B cell (primary cell): Measurements from ENCODE around the gene ADGRD2. TPM values are rescaled to one million over a fixed set of nuclear protein-coding genes. Genes with fewer than 3 reads are reported as not detected.

ENCODE experiments used
- ATAC-seq: fragments of 200-7000 bp; cut with Tn5 transposase; one replicate; pipeline ENCODE4 v1.10.0; 2021; ENCODE audit warnings: low read depth, mild to moderate bottlenecking, moderate number of reproducible peaks, moderate library complexity
- CTCF ChIA-PET: fragments of 350-600 bp; sonication (Branson Sonifier 250); formaldehyde crosslinking; loops from one replicate; lab custom pipeline; 2021; ENCODE audit warnings: antibody characterized with exemption, inconsistent platforms; lab: Charles Lee
- POLR2A ChIA-PET: fragments of 350-600 bp; sonication (Branson Sonifier 250); formaldehyde crosslinking; loops from one replicate; lab custom pipeline; 2021; ENCODE audit warnings: antibody characterized with exemption; lab: Charles Lee
- DNase-seq: peaks from one replicate; pipeline ENCODE4 v3.0.0; 2013
- H2AFZ ChIP-seq: 2 replicates; pipeline ENCODE4 v1.6.1; 2012; ENCODE audit warnings: mild to moderate bottlenecking, low read depth, low read length; ENCODE audit not compliant: insufficient read depth, poor library complexity, severe bottlenecking
- H3K27ac ChIP-seq, 2 donors: 1 replicate in 1 of 2; 2 replicates in 1 of 2; pipeline ENCODE4 v1.5.1; 2012 to 2013; ENCODE audit warnings: low read length in 2 of 2, mild to moderate bottlenecking in 2 of 2, moderate library complexity in 1 of 2
- H3K27me3 ChIP-seq, 4 experiments: fragments of 200-600 bp in 1 of 4; sonication (generic) in 1 of 4; replicated peaks in 1 of 4; 1 replicate in 2 of 4; 2 replicates in 2 of 4; pipeline versions ENCODE4 v1.6.1 to v1.7.0; 2013 to 2016; ENCODE audit warnings: low read length in 3 of 4, mild to moderate bottlenecking in 2 of 4, mixed read lengths in 1 of 4, moderate library complexity in 1 of 4; ENCODE audit not compliant: insufficient read depth in 4 of 4, control insufficient read depth in 3 of 4; ENCODE audit errors: control extremely low read depth in 1 of 4
- H3K36me3 ChIP-seq, 2 experiments: replicated peaks in 1 of 2; 1 replicate in 1 of 2; 2 replicates in 1 of 2; pipeline versions ENCODE4 v1.6.1 to v1.7.1; 2013; ENCODE audit warnings: low read length in 1 of 2; ENCODE audit not compliant: insufficient read depth in 2 of 2, control insufficient read depth in 1 of 2; ENCODE audit errors: control extremely low read depth in 1 of 2, extremely low read depth in 1 of 2
- H3K4me1 ChIP-seq, 2 donors: fragments of 200-600 bp in 1 of 2; sonication (generic) in 1 of 2; 1 replicate in 1 of 2; 2 replicates in 1 of 2; pipeline versions ENCODE4 v1.5.1 to v1.6.1; 2013 to 2017; ENCODE audit warnings: low read length in 2 of 2; ENCODE audit not compliant: control insufficient read depth in 2 of 2, insufficient read depth in 2 of 2
- H3K4me2 ChIP-seq: replicated peaks from 2 replicates; pipeline ENCODE3; 2012; ENCODE audit warnings: mild to moderate bottlenecking, low read depth, low read length; ENCODE audit not compliant: poor library complexity, severe bottlenecking
- H3K4me3 ChIP-seq, 5 experiments: fragments of 200-600 bp in 1 of 5; sonication (generic) in 1 of 5; 1 replicate in 3 of 5; 2 replicates in 2 of 5; pipeline versions ENCODE4 v1.5.1 to v1.7.0; 2011 to 2016; ENCODE audit warnings: low read length in 4 of 5, mild to moderate bottlenecking in 4 of 5, low read depth in 2 of 5, control low read depth in 1 of 5, moderate library complexity in 1 of 5; ENCODE audit not compliant: insufficient read depth in 1 of 5; ENCODE audit errors: control extremely low read depth in 1 of 5, extremely low read depth in 1 of 5
- H3K79me2 ChIP-seq: fragments of 200-600 bp; sonication (generic); one replicate; pipeline ENCODE4 v1.6.0; 2016; ENCODE audit warnings: low read length; ENCODE audit not compliant: control insufficient read depth, insufficient read depth
- H3K9ac ChIP-seq: fragments of 200-600 bp; sonication (generic); 2 replicates; pipeline ENCODE4 v1.6.1; 2017; ENCODE audit warnings: mild to moderate bottlenecking, low read length, moderate library complexity
- H3K9me3 ChIP-seq, 3 donors: one replicate each; pipeline versions ENCODE4 v1.6.1 to v1.7.1; 2013; ENCODE audit warnings: low read length in 2 of 3; ENCODE audit not compliant: control insufficient read depth in 2 of 3, insufficient read depth in 1 of 3; ENCODE audit errors: control extremely low read depth in 1 of 3
- H4K20me1 ChIP-seq: 2 replicates; pipeline ENCODE4 v1.6.0; 2012; ENCODE audit warnings: mild to moderate bottlenecking, low read length; ENCODE audit not compliant: insufficient read depth, control insufficient read depth, poor library complexity, severe bottlenecking
- H3K27ac Mint-ChIP-seq: one replicate; pipeline ENCODE4 v1.8.0; 2021; ENCODE audit warnings: mixed read lengths
- H3K27me3 Mint-ChIP-seq: one replicate; pipeline ENCODE4 v1.8.0; 2021; ENCODE audit warnings: mixed read lengths
- H3K4me1 Mint-ChIP-seq: one replicate; pipeline ENCODE4 v1.8.0; 2021; ENCODE audit warnings: mixed read lengths
- H3K4me3 Mint-ChIP-seq: one replicate; pipeline ENCODE4 v1.8.0; 2021; ENCODE audit warnings: mixed read lengths
- H3K9me3 Mint-ChIP-seq: one replicate; pipeline ENCODE4 v1.8.0; 2022; ENCODE audit warnings: mixed read lengths; ENCODE audit not compliant: insufficient read depth
- EZH2 ChIP-seq: IDR thresholded peaks from 2 replicates; pipeline ENCODE4 v1.6.1; 2012; ENCODE audit warnings: borderline replicate concordance, low read depth, mild to moderate bottlenecking, moderate library complexity, low read length; ENCODE audit not compliant: insufficient read depth, poor library complexity, severe bottlenecking
- WGBS: methylation state at CpG from one replicate; pipeline ENCODE4 v1.1.5; 2013; ENCODE audit warnings: missing lambda C conversion rate; ENCODE audit not compliant: insufficient coverage; 5-methylcytosine and 5-hydroxymethylcytosine counted together
- intact Hi-C: fragments of 100-400 bp; cut with micrococcal nuclease; formaldehyde crosslinking; loops from one replicate; pipeline ENCODE4 v1.10.0; 2022
- polyA plus RNA-seq: library from polyadenylated mRNA; depleted of rRNA; stranded (reverse); fragments of >200 nt; gene quantifications from 2 replicates; pipeline ENCODE4 v1.2.3, GENCODE V29; 2012
- total RNA-seq, 2 donors: library from RNA; stranded (reverse); fragments of 120-200 nt in 1 of 2; gene quantifications; 1 replicate in 1 of 2; 2 replicates in 1 of 2; pipeline versions ENCODE4 v1.2.3 to v1.2.4, GENCODE V29; 2013 to 2022
- TF ChIP-seq, protein P1 (sequence below): fragments of 200-600 bp; IDR thresholded peaks from one replicate; pipeline ENCODE4 v1.8.0; 2022; ENCODE audit warnings: antibody characterized with exemption, mild to moderate bottlenecking

The ADGRD2 gene
- total and polyA plus RNA-seq, 2 donors (not counting 1 experiment from before 2014, with no cell fraction given) = not detected

GRCh38 chr9:124468061-124468740 lies 17.9 kb downstream of the ADGRD2 start:
- TF ChIP-seq, protein P1, sequence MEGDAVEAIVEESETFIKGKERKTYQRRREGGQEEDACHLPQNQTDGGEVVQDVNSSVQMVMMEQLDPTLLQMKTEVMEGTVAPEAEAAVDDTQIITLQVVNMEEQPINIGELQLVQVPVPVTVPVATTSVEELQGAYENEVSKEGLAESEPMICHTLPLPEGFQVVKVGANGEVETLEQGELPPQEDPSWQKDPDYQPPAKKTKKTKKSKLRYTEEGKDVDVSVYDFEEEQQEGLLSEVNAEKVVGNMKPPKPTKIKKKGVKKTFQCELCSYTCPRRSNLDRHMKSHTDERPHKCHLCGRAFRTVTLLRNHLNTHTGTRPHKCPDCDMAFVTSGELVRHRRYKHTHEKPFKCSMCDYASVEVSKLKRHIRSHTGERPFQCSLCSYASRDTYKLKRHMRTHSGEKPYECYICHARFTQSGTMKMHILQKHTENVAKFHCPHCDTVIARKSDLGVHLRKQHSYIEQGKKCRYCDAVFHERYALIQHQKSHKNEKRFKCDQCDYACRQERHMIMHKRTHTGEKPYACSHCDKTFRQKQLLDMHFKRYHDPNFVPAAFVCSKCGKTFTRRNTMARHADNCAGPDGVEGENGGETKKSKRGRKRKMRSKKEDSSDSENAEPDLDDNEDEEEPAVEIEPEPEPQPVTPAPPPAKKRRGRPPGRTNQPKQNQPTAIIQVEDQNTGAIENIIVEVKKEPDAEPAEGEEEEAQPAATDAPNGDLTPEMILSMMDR = no peak
- no peak for TF ChIP-seq EZH2
- H2AFZ ChIP-seq = no peak overlapping the region
- POLR2A ChIA-PET = no interaction called here
- intact Hi-C loops = no loop called here
- no peak overlapping the region for H3K27ac ChIP-seq
- WGBS = 64% methylated on average over 17 of the region's 19 CpGs
- CTCF ChIA-PET = no interaction called here
- H3K4me1 Mint-ChIP-seq = peaks cover 5% of the 10 kb centered on the region
- no peaks in the 10 kb centered on the region for H3K36me3 ChIP-seq
- H3K4me2 ChIP-seq = no peak overlapping the region
- no peak overlapping the region for H3K9ac ChIP-seq
- H3K27me3 ChIP-seq = peaks cover 0 to 7% (median 0%) of the 10 kb centered on the region in 4 experiments
- H3K4me1 ChIP-seq = peaks cover 0 to 4% of the 10 kb centered on the region in 2 donors
- peaks cover 2% of the 10 kb centered on the region for H3K9me3 Mint-ChIP-seq
- H3K9me3 ChIP-seq = no peaks in the 10 kb centered on the region
- DNase-seq = no peak
- H3K27me3 Mint-ChIP-seq = peaks cover 12% of the 10 kb centered on the region
- no peak overlapping the region for H3K4me3 ChIP-seq
- no peak overlapping the region for H3K27ac Mint-ChIP-seq
- no peak overlapping the region for H3K4me3 Mint-ChIP-seq
- no peaks in the 10 kb centered on the region for H4K20me1 ChIP-seq
- peak; percentile 33 for ATAC-seq
- H3K79me2 ChIP-seq = no peaks in the 10 kb centered on the region

DNA sequence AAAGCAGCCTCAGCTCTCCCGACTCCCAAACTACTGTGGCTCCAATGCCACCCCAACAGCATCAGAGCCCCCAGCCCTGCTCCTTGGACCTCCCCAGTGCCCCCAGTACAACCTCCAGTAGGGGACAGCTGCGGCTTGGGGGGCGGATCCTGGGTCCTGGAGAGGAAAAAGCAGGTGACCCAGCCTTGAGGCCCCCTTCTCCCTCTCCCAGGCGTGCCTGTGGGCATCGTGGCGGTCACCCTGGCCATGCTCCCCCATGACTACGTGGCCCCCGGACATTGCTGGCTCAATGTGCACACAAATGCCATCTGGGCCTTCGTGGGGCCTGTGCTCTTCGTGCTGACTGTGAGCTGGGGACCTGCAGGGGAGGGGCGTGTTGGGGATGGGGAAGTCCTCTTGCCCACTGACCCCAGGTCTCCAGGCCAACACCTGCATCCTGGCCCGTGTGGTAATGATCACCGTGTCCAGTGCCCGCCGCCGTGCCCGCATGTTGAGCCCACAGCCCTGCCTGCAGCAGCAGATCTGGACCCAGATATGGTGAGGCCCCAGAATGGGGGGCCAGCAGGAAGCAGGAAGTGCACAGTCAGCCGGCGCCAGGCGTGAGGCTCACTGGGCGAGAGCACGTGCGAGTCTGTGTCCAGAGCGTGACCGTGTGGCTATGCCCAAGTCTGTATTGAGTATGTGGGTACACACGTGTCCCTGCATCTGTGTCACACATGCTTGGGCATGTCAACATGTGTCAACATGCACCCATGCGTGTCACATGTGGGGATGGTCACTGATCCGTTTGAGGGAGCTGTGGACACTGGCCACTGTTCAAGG lies 19.0 kb downstream of the ADGRD2 start:
- Histone ChIP-seq H3K27ac (no peak overlapping the region), H4K20me1 (no peaks in the 10 kb centered on the region), H3K4me3 (no peak overlapping the region), H2AFZ (no peak overlapping the region), H3K36me3 (no peaks in the 10 kb centered on the region), H3K9me3 (no peaks in the 10 kb centered on the region), H3K79me2 (no peaks in the 10 kb centered on the region), H3K9ac (no peak overlapping the region), H3K4me1 (peaks cover 0 to 4% of the 10 kb centered on the region in 2 donors), H3K27me3 (peaks cover 0 to 7% (median 0%) of the 10 kb centered on the region in 4 experiments), H3K4me2 (no peak overlapping the region)
- ATAC-seq (no peak), DNase-seq (no peak)
- POLR2A ChIA-PET = no interaction called here
- intact Hi-C loops = no loop called here
- TF ChIP-seq EZH2 = no peak
- TF ChIP-seq, protein P1 = no peak
- Mint-ChIP-seq H3K27me3 (peaks cover 12% of the 10 kb centered on the region), H3K27ac (no peak overlapping the region), H3K9me3 (no peaks in the 10 kb centered on the region), H3K4me3 (no peak overlapping the region), H3K4me1 (peaks cover 5% of the 10 kb centered on the region)
- CTCF ChIA-PET = no interaction called here
- WGBS = 74% methylated on average over 25 of the region's 28 CpGs
